Measurements from ENCODE around the gene RAB4A.
A peak's percentile ranks its signal among the peaks of the same experiment; 100 is the strongest.

The RAB4A gene

DNA sequence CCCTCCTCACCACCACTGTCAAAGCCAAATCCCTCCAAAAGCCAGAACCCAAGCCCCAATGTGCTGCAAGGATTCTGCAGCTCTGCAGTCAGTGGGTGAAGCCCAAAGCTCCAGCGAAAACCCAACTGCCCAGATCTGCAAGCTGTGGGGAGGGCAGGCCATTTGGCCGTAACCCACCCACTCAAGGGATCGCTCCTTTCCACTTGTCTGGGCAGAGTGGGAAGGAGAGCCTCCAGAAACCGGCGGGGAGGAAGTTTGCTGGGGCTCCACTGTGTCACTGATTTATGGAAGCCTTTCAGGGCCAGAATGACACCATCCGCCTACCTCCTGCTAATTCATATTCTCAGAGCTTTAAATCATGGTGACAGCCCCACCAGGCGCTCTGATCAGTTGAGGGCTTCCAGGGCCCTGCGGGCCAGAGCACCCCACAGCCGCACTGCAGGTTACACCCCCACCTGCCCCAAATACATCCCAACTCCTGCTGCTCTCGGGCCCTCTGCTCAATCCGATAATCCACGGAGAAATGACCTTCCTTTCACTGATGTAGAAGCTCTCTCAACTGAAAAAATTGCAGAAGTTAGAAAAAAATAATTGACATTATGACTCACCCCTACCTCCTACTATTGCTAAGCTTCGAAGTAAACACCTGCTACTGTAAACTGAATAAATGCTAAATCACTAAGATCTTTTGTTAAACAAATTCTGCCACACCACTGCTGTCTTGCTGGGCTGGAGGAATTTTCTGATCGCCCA is 40.6 kb upstream of the RAB4A start:
- H3K9me3 ChIP-seq (ENCODE audit: control insufficient read depth, insufficient read depth, low read depth, low read length): no peaks in the 10 kb centered on the region
- CTCF ChIA-PET: interaction anchor here (0.6 to 8.7 kb wide), 16 partner anchors 9 to 567 kb away, joined by 3 to 115 read pairs (median 4); partner anchors contain the start of genes RAB4A and RHOU
- H3K4me1 ChIP-seq (ENCODE audit: control insufficient read depth, insufficient read depth, low read length): peaks cover 44% of the 10 kb centered on the region
- no peaks in the 10 kb centered on the region for H3K36me3 ChIP-seq (ENCODE audit: control insufficient read depth in 2 of 2, insufficient read depth in 1 of 2, low read length in 2 of 2)
- POLR2A ChIA-PET: interaction anchor here (0.8 to 1.7 kb wide), 4 partner anchors 9 to 163 kb away, joined by 3 read pairs; partner anchors contain the start of genes CCSAP and RAB4A
- H3K4me3 ChIP-seq (ENCODE audit: low read depth, low read length): no peak overlapping the region
- H3K27ac ChIP-seq (ENCODE audit: extremely low read depth, low read depth, low read length): peak overlapping the region; percentile 74
- TF ChIP-seq ZFP3 (tag by site-specific recombination; IDR thresholded peaks at IDR 0.05; ENCODE audit: low read depth) (0 out of 2 replicates have a peak, but pooled peaks have one; percentile 3), ZNF561 (tag by site-specific recombination; IDR thresholded peaks at IDR 0.05; ENCODE audit: borderline replicate concordance) (peak; percentile 85; the same call in 1 of the 2 replicates), ZXDB (tag by site-specific recombination; IDR thresholded peaks at IDR 0.05) (peak; percentile 61; the same call in 1 of the 2 replicates), ZNF394 (tag by site-specific recombination; IDR thresholded peaks at IDR 0.05; ENCODE audit: borderline replicate concordance) (peak; percentile 82), KLF10 (tag by site-specific recombination; IDR thresholded peaks at IDR 0.05) (peak; percentile 85), ZNF146 (tag by site-specific recombination; IDR thresholded peaks at IDR 0.05) (peak; percentile 61), ZNF792 (tag by site-specific recombination; IDR thresholded peaks at IDR 0.05) (0 out of 2 replicates have a peak, but pooled peaks have one; percentile 15), ZNF837 (tag by site-specific recombination; IDR thresholded peaks at IDR 0.05) (no peak), ZNF600 (tag by site-specific recombination; IDR thresholded peaks at IDR 0.05) (peak; percentile 98), BCL11A (tag by site-specific recombination; IDR thresholded peaks at IDR 0.05; ENCODE audit: low read depth) (peak; percentile 79; the same call in 1 of the 2 replicates), ZNF335 (tag by site-specific recombination; conservative IDR thresholded peaks at IDR 0.05) (0 out of 2 replicates have a peak, but pooled peaks have one; percentile 14), GLI4 (tag by site-specific recombination; IDR thresholded peaks at IDR 0.05) (peak; percentile 52; the same call in 1 of the 2 replicates), ZNF621 (tag by site-specific recombination; IDR thresholded peaks at IDR 0.05) (no peak), ZNF747 (tag by site-specific recombination; IDR thresholded peaks at IDR 0.05) (no peak), ZNF2 (tag by site-specific recombination; IDR thresholded peaks at IDR 0.05) (no peak; the same call in 1 of the 2 replicates), ZBTB1 (tag by site-specific recombination; IDR thresholded peaks at IDR 0.05) (peak; percentile 64; the same call in 1 of the 2 replicates), ZNF23 (tag by site-specific recombination; IDR thresholded peaks at IDR 0.05; ENCODE audit: borderline replicate concordance) (no peak), ZNF214 (tag by site-specific recombination; IDR thresholded peaks at IDR 0.05; ENCODE audit: borderline replicate concordance) (no peak), ZNF843 (tag by site-specific recombination; IDR thresholded peaks at IDR 0.05) (peak; percentile 85)
- TF ChIP-seq, protein P1, sequence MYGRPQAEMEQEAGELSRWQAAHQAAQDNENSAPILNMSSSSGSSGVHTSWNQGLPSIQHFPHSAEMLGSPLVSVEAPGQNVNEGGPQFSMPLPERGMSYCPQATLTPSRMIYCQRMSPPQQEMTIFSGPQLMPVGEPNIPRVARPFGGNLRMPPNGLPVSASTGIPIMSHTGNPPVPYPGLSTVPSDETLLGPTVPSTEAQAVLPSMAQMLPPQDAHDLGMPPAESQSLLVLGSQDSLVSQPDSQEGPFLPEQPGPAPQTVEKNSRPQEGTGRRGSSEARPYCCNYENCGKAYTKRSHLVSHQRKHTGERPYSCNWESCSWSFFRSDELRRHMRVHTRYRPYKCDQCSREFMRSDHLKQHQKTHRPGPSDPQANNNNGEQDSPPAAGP (tag by site-specific recombination; IDR thresholded peaks at IDR 0.05): peak; percentile 84
- TF ChIP-seq, protein P2, sequence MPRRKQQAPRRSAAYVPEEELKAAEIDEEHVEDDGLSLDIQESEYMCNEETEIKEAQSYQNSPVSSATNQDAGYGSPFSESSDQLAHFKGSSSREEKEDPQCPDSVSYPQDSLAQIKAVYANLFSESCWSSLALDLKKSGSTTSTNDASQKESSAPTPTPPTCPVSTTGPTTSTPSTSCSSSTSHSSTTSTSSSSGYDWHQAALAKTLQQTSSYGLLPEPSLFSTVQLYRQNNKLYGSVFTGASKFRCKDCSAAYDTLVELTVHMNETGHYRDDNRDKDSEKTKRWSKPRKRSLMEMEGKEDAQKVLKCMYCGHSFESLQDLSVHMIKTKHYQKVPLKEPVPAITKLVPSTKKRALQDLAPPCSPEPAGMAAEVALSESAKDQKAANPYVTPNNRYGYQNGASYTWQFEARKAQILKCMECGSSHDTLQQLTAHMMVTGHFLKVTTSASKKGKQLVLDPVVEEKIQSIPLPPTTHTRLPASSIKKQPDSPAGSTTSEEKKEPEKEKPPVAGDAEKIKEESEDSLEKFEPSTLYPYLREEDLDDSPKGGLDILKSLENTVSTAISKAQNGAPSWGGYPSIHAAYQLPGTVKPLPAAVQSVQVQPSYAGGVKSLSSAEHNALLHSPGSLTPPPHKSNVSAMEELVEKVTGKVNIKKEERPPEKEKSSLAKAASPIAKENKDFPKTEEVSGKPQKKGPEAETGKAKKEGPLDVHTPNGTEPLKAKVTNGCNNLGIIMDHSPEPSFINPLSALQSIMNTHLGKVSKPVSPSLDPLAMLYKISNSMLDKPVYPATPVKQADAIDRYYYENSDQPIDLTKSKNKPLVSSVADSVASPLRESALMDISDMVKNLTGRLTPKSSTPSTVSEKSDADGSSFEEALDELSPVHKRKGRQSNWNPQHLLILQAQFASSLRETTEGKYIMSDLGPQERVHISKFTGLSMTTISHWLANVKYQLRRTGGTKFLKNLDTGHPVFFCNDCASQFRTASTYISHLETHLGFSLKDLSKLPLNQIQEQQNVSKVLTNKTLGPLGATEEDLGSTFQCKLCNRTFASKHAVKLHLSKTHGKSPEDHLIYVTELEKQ (tag by site-specific recombination; IDR thresholded peaks at IDR 0.05; ENCODE audit: borderline replicate concordance): peak; percentile 96
- TF ChIP-seq, protein P3, sequence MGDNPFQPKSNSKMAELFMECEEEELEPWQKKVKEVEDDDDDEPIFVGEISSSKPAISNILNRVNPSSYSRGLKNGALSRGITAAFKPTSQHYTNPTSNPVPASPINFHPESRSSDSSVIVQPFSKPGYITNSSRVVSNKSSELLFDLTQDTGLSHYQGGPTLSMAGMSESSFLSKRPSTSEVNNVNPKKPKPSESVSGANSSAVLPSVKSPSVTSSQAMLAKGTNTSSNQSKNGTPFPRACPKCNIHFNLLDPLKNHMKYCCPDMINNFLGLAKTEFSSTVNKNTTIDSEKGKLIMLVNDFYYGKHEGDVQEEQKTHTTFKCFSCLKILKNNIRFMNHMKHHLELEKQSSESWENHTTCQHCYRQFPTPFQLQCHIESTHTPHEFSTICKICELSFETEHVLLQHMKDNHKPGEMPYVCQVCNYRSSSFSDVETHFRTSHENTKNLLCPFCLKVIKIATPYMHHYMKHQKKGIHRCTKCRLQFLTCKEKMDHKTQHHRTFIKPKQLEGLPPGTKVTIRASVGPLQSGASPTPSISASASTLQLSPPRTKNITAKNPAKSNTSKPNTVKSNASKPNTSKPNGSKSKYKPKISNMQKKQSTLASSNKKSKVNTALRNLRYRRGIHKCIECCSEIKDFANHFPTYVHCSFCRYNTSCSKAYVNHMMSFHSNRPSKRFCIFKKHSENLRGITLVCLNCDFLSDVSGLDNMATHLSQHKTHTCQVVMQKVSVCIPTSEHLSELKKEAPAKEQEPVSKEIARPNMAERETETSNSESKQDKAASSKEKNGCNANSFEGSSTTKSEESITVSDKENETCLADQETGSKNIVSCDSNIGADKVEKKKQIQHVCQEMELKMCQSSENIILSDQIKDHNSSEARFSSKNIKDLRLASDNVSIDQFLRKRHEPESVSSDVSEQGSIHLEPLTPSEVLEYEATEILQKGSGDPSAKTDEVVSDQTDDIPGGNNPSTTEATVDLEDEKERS (tag by site-specific recombination; IDR thresholded peaks at IDR 0.05): no peak
- TF ChIP-seq, protein P4, sequence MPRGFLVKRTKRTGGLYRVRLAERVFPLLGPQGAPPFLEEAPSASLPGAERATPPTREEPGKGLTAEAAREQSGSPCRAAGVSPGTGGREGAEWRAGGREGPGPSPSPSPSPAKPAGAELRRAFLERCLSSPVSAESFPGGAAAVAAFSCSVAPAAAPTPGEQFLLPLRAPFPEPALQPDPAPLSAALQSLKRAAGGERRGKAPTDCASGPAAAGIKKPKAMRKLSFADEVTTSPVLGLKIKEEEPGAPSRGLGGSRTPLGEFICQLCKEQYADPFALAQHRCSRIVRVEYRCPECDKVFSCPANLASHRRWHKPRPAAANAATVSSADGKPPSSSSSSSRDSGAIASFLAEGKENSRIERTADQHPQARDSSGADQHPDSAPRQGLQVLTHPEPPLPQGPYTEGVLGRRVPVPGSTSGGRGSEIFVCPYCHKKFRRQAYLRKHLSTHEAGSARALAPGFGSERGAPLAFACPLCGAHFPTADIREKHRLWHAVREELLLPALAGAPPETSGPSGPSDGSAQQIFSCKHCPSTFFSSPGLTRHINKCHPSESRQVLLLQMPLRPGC (tag by site-specific recombination; IDR thresholded peaks at IDR 0.05): peak; percentile 93
- TF ChIP-seq, protein P5, sequence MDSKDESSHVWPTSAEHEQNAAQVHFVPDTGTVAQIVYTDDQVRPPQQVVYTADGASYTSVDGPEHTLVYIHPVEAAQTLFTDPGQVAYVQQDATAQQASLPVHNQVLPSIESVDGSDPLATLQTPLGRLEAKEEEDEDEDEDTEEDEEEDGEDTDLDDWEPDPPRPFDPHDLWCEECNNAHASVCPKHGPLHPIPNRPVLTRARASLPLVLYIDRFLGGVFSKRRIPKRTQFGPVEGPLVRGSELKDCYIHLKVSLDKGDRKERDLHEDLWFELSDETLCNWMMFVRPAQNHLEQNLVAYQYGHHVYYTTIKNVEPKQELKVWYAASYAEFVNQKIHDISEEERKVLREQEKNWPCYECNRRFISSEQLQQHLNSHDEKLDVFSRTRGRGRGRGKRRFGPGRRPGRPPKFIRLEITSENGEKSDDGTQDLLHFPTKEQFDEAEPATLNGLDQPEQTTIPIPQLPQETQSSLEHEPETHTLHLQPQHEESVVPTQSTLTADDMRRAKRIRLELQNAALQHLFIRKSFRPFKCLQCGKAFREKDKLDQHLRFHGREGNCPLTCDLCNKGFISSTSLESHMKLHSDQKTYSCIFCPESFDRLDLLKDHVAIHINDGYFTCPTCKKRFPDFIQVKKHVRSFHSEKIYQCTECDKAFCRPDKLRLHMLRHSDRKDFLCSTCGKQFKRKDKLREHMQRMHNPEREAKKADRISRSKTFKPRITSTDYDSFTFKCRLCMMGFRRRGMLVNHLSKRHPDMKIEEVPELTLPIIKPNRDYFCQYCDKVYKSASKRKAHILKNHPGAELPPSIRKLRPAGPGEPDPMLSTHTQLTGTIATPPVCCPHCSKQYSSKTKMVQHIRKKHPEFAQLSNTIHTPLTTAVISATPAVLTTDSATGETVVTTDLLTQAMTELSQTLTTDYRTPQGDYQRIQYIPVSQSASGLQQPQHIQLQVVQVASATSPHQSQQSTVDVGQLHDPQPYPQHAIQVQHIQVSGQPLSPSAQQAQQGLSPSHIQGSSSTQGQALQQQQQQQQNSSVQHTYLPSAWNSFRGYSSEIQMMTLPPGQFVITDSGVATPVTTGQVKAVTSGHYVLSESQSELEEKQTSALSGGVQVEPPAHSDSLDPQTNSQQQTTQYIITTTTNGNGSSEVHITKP (tag by site-specific recombination; IDR thresholded peaks at IDR 0.05): peak; percentile 99

Data from HEK293 (cell line).